ENCODE data around the gene RBM34. TPM values are rescaled to one million over a fixed set of nuclear protein-coding genes. Genes with fewer than 3 reads are reported as not detected.
A peak's percentile ranks its signal among the peaks of the same experiment; 100 is the strongest.

RBM34 gene
- total RNA-seq, 3 donors from 2014 or later (not counting 1 experiment from before 2014, with no cell fraction given): 163 to 187 (median 180) TPM

DNA sequence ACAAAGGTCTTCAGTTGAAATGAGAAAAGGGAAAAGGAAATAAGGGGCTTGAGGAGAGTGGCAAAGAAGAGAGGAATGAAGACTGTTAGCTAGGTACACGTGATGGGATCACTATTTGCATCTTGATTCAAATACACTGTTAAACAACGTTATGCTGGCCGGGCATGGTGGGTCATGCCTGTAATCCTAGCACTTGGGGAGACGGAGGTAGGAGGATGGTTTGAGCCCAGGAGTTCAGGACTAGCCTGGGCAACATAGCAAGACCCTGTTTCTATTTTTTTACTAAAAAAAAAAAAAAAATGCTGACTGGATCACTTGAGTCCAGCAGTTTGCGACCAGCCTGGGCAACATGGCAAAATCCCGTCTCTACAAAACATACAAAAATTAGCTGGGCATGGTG lies 2.4 kb downstream of the RBM34 start:
- Mint-ChIP-seq H3K9me3 (no peaks in the 10 kb centered on the region), H3K4me1 (peaks cover 18 to 20% of the 10 kb centered on the region in 2 donors), H3K36me3 (no peaks in the 10 kb centered on the region), H3K27ac (no peak overlapping the region), H3K4me3 (peak overlapping the region; percentile 43), H3K27me3 (ENCODE audit: low read depth in 2 of 2) (no peaks in the 10 kb centered on the region)
- H3K27me3 ChIP-seq (ENCODE audit: control insufficient read depth, insufficient read depth, low read length): no peaks in the 10 kb centered on the region
- TF ChIP-seq, protein P1, sequence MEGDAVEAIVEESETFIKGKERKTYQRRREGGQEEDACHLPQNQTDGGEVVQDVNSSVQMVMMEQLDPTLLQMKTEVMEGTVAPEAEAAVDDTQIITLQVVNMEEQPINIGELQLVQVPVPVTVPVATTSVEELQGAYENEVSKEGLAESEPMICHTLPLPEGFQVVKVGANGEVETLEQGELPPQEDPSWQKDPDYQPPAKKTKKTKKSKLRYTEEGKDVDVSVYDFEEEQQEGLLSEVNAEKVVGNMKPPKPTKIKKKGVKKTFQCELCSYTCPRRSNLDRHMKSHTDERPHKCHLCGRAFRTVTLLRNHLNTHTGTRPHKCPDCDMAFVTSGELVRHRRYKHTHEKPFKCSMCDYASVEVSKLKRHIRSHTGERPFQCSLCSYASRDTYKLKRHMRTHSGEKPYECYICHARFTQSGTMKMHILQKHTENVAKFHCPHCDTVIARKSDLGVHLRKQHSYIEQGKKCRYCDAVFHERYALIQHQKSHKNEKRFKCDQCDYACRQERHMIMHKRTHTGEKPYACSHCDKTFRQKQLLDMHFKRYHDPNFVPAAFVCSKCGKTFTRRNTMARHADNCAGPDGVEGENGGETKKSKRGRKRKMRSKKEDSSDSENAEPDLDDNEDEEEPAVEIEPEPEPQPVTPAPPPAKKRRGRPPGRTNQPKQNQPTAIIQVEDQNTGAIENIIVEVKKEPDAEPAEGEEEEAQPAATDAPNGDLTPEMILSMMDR (IDR thresholded peaks at IDR 0.05): no peak
- no peak for ATAC-seq
- H3K9me3 ChIP-seq (ENCODE audit: control insufficient read depth, insufficient read depth, low read length): no peaks in the 10 kb centered on the region
- 97% methylated on average over 6 of the region's 6 CpGs for WGBS (ENCODE audit: insufficient coverage)
- peaks cover 22% of the 10 kb centered on the region for H3K4me1 ChIP-seq (ENCODE audit: control insufficient read depth, insufficient read depth, low read length)
- no peak overlapping the region for H3K4me3 ChIP-seq (ENCODE audit: low read length)
- H3K27ac ChIP-seq (ENCODE audit: low read length): no peak overlapping the region
- H3K36me3 ChIP-seq (ENCODE audit: control insufficient read depth, insufficient read depth, low read length): peaks cover 44% of the 10 kb centered on the region
- intact Hi-C loops (cut with micrococcal nuclease): no loop called here
- DNase-seq: no peak

DNA sequence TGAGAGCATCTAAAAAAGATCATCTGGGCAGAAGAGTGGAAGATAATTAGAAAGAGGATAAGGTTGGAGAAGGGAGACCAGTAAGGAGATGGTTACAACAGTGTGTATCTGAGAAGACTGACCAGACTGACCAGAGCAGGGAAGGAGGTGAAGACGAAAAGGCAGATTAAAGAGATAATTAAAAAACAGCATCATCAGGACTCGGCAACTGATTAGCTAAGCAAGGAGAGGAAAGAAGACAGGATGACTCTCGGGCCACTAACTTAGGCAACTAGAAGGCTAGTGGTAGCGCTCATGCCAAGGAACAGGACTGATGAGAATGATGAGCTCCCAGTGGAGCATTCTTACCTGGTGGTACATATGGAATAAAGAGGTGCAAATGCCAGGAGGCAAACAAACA lies 3.9 kb downstream of the RBM34 start:
- Mint-ChIP-seq H3K36me3 (no peaks in the 10 kb centered on the region), H3K27ac (no peak overlapping the region), H3K27me3 (ENCODE audit: low read depth in 2 of 2) (no peaks in the 10 kb centered on the region), H3K9me3 (no peaks in the 10 kb centered on the region), H3K4me1 (peaks cover 18 to 20% of the 10 kb centered on the region in 2 donors), H3K4me3 (no peak overlapping the region)
- TF ChIP-seq, protein P1 (IDR thresholded peaks at IDR 0.05): no peak
- intact Hi-C loops (cut with micrococcal nuclease): no loop called here
- Histone ChIP-seq H3K9me3 (ENCODE audit: control insufficient read depth, insufficient read depth, low read length) (no peaks in the 10 kb centered on the region), H3K27me3 (ENCODE audit: control insufficient read depth, insufficient read depth, low read length) (no peaks in the 10 kb centered on the region), H3K27ac (ENCODE audit: low read length) (no peak overlapping the region), H3K4me3 (ENCODE audit: low read length) (no peak overlapping the region), H3K4me1 (ENCODE audit: control insufficient read depth, insufficient read depth, low read length) (peaks cover 22% of the 10 kb centered on the region), H3K36me3 (ENCODE audit: control insufficient read depth, insufficient read depth, low read length) (peaks cover 55% of the 10 kb centered on the region)
- ATAC-seq (no peak), DNase-seq (no peak)
- 98% methylated on average over 4 of the region's 4 CpGs for WGBS (ENCODE audit: insufficient coverage)

DNA sequence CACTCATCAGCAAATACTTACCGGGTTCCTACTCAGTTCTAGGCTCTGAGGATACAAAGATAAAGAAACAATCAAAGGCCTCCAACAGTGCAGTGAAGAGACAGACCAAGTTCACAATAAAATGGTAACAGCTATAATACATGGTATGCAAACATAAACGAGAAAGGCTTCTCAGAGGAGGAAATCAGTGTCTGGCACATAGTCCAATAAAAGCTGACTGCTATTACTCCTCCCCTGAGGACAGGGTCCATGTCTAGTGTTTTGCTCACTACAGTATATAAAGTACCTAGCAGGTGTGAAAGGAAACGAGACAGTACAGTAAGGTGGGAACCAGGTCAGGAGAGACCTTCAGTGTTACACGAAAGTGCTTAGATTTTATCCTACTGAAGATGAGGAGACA lies 4.3 kb downstream of the RBM34 start:
- DNase-seq (no peak), ATAC-seq (no peak)
- TF ChIP-seq, protein P1 (IDR thresholded peaks at IDR 0.05): no peak
- H3K27me3 Mint-ChIP-seq (ENCODE audit: low read depth in 2 of 2): no peaks in the 10 kb centered on the region
- no peak overlapping the region for H3K4me3 Mint-ChIP-seq
- no peaks in the 10 kb centered on the region for H3K27me3 ChIP-seq (ENCODE audit: control insufficient read depth, insufficient read depth, low read length)
- H3K4me3 ChIP-seq (ENCODE audit: low read length): no peak overlapping the region
- H3K36me3 Mint-ChIP-seq: no peaks in the 10 kb centered on the region
- peaks cover 15 to 17% of the 10 kb centered on the region in 2 donors for H3K4me1 Mint-ChIP-seq
- no peak overlapping the region for H3K27ac ChIP-seq (ENCODE audit: low read length)
- WGBS (ENCODE audit: insufficient coverage): 80% methylated on average over 4 of the region's 4 CpGs
- H3K36me3 ChIP-seq (ENCODE audit: control insufficient read depth, insufficient read depth, low read length): peaks cover 59% of the 10 kb centered on the region
- peaks cover 18% of the 10 kb centered on the region for H3K4me1 ChIP-seq (ENCODE audit: control insufficient read depth, insufficient read depth, low read length)
- H3K9me3 Mint-ChIP-seq: no peaks in the 10 kb centered on the region
- H3K27ac Mint-ChIP-seq: no peak overlapping the region
- intact Hi-C loops (cut with micrococcal nuclease): no loop called here
- H3K9me3 ChIP-seq (ENCODE audit: control insufficient read depth, insufficient read depth, low read length): no peaks in the 10 kb centered on the region

DNA sequence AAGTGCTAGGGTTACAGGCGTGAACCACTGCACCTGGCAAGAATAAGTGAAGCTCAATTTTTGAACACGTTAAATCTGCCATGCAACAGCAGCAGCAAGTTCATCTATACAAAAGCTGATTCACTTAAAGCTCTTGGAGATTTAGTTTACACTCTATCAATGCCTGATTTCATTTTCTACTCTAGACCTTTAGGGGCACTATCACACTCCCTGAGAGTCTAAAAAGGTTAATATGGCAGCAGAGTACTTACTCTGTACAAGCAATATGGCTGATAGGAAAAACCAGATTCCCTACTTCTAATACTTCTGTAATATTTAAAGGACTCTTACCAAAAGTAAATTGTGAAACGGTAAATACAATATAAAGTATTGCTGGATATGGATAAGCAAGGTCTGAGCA lies 4.8 kb downstream of the RBM34 start:
- TF ChIP-seq, protein P1 (IDR thresholded peaks at IDR 0.05): no peak
- 94% methylated on average over 2 of the region's 3 CpGs for WGBS (ENCODE audit: insufficient coverage)
- peaks cover 14 to 15% of the 10 kb centered on the region in 2 donors for H3K4me1 Mint-ChIP-seq
- Histone ChIP-seq H3K9me3 (ENCODE audit: control insufficient read depth, insufficient read depth, low read length) (no peaks in the 10 kb centered on the region), H3K27ac (ENCODE audit: low read length) (no peak overlapping the region), H3K4me3 (ENCODE audit: low read length) (no peak overlapping the region), H3K36me3 (ENCODE audit: control insufficient read depth, insufficient read depth, low read length) (peaks cover 64% of the 10 kb centered on the region), H3K4me1 (ENCODE audit: control insufficient read depth, insufficient read depth, low read length) (peaks cover 16% of the 10 kb centered on the region), H3K27me3 (ENCODE audit: control insufficient read depth, insufficient read depth, low read length) (no peaks in the 10 kb centered on the region)
- H3K27ac Mint-ChIP-seq: no peak overlapping the region
- no peak for ATAC-seq
- H3K9me3 Mint-ChIP-seq: no peaks in the 10 kb centered on the region
- no peaks in the 10 kb centered on the region for H3K27me3 Mint-ChIP-seq (ENCODE audit: low read depth in 2 of 2)
- intact Hi-C loops (cut with micrococcal nuclease): no loop called here
- H3K36me3 Mint-ChIP-seq: no peaks in the 10 kb centered on the region
- no peak for DNase-seq
- no peak overlapping the region for H3K4me3 Mint-ChIP-seq

All from natural killer cell (primary cell).